ENCODE results near the gene ATP6V0A4.
"Not testable (repeated sequence)": the region's sequence is repeated elsewhere in the genome, so short reads cannot be mapped to it uniquely, and the experiment has no call there.

ATP6V0A4 gene

DNA sequence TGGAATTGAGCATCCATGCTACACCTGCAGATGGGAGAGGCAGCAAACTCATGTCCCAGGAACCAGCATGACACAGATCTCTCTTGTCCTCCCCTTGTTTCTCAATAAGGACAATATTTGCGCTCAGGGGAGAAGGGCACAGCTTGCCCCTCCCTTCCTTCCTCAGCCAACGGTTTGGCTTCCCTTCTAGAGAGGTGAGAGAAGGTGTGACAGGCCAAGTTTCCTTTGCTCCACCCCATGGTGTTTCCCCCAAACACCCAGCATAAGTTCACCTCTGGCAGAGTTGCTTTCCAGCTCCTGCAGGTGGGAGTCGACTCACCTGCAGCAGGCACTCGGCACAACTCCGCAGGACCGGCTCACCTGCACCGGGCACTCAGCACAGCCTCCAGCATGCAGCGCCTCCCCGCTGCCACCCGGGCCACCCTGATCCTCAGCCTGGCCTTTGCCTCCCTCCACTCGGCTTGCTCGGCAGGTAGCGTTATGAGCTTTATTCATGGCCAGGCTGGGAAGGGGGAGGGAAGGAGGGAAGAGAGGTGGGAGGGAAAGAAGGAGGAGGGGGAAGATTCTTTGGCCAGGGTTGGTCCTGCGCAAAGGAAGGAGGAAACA lies at the start of gene ATP6V0A4, which contains the start of gene TMEM213:
ATP6V0A4 (minus strand) TSS at position 482 of the 606 bp plus-strand sequence. CDS start 26,949 bp downstream, outside the sequence.
TMEM213 (plus strand) TSS at position 280 of the 606 bp plus-strand sequence; CDS start at position 391, 111 bp downstream.
- DNase-seq (ENCODE audit: low read depth in 1 of 2, low spot score in 1 of 2) = no peak

DNA sequence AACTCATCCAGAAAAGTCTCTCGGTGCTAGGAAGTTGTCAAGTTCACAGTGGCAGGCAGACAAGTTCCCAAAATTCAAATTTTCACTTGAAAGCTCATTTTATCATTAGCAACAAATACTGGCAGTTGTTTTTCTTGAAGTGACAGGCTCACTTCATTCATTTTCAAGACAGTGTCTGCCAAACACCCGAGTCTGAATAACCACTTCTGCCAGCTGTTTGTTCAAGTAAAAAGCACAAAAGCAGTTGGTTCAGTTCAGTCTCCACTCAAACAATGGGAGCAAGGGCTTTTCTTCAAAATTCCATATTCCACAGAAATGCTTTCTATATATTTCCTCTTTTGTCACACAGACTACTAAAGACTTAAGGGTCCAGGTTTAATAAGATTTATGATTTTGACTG lies 47.7 kb upstream of the ATP6V0A4 start:
- no peak for DNase-seq (ENCODE audit: low read depth in 1 of 2, low spot score in 1 of 2)

DNA sequence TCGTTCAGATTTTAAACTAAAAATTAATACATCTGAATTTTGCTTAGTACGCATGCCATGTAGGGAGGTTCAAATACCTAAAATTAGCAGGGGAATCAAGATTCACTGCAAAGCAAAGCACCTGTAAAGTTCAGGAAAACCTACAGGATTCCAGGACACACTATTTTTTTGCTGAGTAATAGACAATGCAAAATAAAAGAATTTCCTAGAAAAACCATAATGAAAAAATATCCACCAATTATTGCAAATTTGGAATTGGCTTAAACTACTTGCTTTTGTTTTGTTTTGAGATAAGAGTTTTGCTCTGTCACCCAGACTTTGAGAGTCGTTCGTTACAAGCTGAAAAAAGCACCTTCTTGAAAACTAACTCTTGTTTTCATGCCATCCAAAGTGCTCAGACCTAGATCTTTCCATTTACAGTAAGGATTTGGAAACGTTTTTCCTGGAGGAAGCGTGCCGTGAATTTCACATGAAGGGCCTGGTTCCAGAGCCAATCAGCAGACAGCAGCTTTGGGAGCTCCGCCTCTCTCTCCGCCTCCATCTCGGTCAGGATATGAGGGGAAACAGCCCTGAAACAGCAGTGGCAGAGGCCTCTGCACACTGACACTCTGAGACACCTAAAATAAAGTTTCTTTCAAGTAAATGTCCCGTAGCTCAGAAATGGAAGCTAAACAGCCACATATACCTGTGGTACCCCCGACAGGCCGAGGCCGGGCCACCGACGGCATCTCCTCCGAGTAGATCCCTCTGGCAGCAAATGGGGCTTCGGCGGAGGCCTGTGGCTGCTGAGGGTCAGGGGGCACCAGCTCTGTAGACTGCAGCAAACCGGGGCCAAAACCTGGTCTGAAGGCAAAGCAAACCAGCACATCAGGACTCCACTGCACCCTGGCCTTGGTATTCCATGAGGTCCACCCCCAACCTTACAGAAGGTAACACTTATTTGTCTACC lies 45.9 kb upstream of the ATP6V0A4 start:
- no peak for DNase-seq (ENCODE audit: low read depth in 1 of 2, low spot score in 1 of 2)

DNA sequence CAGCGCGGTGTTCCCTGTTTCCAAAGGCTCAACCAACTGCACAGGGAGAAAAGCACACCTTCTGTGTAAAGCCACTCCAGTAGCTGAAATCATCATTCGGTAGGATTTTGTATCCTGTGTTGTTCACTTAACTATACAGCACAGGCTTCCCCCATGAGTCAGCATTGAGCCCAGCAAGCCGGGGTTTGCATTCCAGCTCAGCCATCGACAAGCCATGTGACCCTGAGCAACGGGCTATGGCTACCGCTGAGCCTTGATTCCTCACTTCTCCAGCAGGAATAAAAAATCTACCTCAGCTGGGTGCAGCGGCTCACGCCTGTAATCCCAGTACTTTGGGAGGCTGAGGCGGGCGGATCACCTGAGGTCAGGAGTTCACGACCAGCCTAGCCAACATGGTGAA lies 44.1 kb upstream of the ATP6V0A4 start:
- DNase-seq (ENCODE audit: low read depth in 1 of 2, low spot score in 1 of 2) = no peak

DNA sequence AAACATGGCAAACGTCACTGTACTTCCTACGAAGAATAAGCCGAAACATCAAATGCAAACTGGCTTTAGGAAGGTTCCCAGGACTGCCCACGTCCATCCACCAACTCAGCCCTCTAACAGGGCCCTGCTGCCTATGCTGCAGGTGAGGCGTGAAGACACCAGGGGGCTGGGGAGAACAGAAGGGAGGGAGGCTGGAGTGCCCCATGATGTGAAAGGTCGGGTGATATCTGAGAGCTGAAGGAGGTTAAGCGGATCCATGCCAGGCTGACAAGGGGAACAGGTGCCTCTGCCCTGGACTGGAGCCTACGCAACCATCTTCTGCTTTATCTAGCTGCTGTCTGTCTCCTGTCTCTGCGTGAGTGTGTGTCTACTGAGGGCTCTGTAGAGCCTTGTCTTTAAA lies 40.2 kb upstream of the ATP6V0A4 start:
- no peak for DNase-seq (ENCODE audit: low read depth in 1 of 2, low spot score in 1 of 2)

DNA sequence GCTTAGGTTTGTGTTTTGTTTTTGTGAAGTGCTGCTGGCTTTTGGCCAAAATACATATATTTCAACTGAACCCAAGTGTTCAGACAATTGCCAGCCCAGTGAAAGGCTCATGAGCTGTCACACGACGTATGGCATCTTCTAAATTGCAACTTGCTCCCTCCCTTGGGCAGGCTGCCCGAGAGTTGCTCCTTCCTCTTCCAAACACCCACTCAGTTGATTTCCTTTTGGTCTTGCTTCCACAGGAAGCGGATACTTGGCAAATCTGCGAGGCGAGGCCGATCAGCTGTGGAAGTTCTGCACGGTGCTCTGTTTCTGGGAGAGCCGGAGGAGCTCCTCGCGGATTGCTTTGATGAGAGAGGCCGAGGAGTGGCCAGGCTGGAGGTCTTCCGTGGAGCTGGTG lies 39.6 kb upstream of the ATP6V0A4 start:
- DNase-seq (ENCODE audit: low read depth in 1 of 2, low spot score in 1 of 2) = no peak

DNA sequence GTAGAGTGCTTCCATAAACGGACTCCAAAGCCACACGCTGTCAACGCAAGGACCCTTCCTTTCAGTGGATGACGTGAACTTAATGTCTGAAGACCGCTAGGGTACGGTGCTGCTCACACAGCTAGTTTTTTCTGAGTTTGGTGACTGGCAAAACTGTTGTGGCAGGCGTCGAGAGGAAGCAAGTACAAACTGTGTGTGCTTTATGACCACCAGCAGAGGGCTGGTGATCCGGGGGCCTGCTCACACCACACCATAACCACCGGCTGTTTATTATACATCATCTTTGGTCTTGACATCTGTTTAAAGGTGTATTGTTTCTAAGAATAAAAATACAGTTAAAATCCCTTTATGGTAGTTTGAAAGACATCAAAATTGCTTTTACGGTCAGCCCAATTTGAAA lies 37.1 kb upstream of the ATP6V0A4 start:
- DNase-seq (ENCODE audit: low read depth in 1 of 2, low spot score in 1 of 2) = no peak

DNA sequence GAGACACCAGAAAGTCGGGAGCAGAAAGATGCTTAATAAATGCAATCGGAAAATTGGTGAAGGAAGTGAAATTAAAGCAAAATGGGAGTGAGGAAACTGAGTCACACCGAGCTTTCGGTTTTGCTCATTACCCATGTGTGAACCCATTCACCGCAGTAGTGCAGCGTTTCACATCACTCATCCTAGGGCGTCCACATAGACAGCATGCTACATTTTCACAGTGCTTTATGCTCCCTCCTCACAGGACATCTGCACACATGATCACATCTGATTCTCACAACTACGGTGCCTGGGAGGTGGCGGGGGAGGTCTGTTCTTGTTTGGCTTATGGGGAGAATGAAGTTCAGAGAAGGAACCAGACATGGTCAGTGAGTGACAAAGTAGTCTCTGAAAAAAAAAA lies 36.6 kb upstream of the ATP6V0A4 start:
- DNase-seq (ENCODE audit: low read depth in 1 of 2, low spot score in 1 of 2) = no peak

DNA sequence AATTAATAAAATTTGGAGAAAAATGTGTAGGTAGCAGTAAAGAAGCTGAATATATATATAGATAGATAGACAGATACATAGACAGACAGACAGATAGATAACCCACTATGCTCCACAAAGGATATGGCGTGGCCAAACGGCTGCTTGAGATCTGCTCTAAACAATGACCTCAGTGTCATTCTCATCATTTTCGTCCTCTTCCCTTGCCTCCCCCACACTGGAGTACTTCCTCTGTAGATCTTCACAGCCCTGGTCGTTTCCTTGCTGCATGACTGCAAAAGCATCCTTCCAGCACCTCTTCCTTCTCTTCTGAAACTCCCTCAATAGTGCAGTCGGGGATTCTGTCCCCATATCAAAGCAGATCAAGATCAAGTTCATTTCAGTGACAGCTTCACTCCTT lies 35.6 kb upstream of the ATP6V0A4 start:
- no peak for DNase-seq (ENCODE audit: low read depth in 1 of 2, low spot score in 1 of 2)

DNA sequence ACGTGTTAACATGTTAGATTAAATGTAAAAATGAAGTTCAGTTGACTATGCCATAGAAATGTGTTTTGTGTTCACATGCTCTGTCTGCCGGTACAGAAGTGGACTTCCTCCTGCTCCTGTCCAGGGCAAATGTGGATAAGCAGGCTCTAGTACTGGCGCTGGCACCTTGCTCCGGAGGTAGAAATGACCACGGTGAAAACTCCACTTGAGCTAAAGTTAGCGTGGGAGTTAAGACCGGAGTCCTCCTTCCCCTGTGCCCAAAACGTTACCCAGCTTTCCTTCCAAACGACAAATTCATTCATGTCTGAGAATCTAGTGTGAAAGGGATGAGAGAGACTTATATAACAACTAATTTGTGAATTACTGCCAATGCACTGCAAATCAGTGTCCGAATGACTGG lies 35.0 kb upstream of the ATP6V0A4 start:
- no peak for DNase-seq (ENCODE audit: low read depth in 1 of 2, low spot score in 1 of 2)

DNA sequence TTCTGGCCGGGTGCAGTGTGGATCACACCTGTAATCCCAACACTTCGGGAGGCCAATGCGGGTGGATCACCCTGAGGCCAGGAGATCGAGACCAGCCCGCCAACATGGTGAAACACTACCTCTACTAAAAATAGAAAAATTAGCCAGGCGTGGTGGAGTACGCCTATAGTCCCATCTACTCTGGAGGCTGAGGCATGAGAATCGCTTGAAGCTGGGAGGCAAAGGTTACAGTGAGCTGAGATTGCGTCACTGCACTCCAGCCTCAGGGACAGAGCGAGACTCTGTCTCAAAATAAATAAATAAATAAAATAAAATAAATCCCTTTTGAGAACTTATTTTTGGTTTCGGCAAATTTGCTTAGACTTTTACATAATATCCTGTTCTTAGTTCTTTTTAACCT lies 31.3 kb upstream of the ATP6V0A4 start:
- no peak for DNase-seq (ENCODE audit: low read depth in 1 of 2, low spot score in 1 of 2)

DNA sequence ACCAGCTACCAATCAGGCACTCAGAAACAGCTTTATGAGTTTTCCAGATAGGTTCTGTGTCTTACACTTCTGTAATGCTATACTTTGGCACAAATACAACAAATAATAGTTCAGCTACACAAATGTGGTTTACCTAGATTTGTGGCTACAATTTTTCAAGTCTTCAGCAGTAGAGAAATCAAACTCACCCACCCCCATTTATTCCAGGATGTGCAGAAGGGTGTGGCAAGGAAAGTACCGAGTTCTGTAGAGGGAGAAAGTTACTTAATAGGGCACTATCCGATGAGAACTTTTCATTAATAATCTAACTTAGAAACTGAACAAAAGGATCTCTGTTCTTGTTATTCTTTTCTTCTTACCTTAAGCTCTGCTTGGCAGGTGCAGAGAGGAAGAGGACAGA lies 30.3 kb upstream of the ATP6V0A4 start:
- no peak for DNase-seq (ENCODE audit: low read depth in 1 of 2, low spot score in 1 of 2)

DNA sequence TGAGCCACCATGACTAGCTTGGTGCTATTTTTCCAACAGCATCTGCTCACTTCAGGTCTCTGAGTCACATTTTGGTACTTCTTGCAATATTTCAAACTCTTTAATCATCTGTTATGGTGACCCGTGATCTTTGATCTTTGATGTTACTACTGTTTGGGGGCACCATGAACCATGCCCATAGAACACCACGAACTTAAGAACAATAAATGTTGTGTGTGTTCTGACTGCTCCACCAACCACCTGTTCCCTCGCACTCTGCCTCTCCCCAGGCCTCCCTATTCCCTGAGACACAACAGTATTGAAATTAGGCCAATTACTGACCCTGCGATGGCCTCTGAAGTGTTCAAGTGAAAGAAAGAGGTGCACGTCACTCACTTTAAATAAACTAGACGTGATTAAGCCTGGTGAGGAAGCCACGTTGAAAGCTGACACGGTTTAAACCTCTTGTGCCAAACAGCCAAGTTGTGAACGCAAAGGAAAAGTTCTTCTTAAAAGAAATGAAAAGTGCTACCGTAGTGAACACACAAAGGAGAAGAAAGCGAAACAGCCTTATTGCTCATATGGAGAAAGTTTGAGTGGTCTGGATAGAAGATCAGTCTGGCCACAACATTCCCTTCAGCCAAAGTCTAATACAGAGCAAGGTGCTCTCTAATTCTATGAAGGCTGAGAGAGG lies 27.2 kb upstream of the ATP6V0A4 start:
- no peak for DNase-seq (ENCODE audit: low read depth in 1 of 2, low spot score in 1 of 2)

DNA sequence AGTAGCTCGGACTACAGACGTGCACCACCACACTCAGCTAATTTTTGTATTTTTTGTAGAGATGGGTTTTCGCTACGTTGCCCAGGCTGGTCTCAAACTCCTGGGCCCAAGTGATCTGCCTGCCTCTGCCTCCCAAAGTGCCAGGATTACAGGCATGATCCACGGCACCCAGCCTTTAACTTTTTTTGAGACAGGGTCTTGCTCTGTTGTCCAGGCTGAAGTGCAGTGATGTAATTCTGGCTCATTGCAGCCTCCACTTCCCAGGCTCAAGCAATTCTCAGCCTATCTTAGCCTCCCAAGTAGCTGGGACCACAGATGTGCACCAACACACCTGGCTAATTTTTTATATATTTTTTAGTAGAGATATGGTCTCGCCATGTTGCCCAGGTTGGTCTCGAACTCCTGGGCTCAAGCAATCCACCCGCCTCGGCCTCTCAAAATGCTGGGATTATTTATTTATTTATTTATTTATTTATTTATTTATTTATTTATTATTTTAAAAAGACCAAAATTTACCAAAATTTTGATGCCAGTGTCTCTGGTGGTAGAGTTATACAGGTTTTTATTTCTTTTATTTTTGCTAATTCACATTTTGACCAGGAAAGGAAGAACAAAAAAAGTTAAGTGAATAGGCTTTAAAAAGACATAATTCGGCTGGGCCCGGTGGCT lies 25.0 kb upstream of the ATP6V0A4 start:
- no peak for DNase-seq (ENCODE audit: low read depth in 1 of 2, low spot score in 1 of 2)

DNA sequence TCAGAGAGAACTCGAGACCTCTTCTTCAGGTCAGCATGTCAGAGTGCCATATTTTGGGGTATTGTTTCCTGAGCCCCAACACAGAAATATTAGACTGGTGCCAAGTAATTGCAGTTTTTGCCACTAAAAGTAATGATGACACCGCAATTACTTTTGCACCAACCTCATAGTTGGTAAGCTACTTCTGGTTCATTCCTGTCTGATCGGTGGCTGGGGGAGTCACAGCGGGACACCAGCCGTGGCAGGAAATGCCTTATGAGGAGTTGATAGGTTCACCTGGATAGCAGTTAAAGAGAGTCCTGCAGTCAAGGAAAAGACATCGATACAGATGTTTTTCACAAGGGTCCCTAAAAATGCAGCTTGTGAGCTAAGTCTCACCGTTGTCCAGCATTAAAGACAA lies 23.9 kb upstream of the ATP6V0A4 start:
- DNase-seq (ENCODE audit: low read depth in 1 of 2, low spot score in 1 of 2) = no peak

DNA sequence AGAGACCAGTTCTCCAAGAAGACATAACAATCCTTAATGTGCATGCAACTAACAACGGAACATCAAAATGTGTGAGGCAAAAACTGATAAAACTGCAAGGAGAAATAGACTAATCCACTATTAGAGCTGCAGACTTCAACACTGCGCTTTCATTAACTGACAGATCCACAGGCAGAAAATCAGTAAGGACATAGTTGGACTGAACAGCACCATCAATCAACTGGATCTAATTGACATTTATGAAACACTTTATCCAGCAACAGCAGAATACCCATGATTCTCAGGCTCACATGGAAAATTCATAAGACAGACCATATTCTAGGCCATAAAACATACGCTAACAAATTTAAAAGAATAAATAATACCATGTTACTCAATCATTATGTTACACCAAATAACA lies 21.6 kb upstream of the ATP6V0A4 start:
- no peak for DNase-seq (ENCODE audit: low read depth in 1 of 2, low spot score in 1 of 2)

DNA sequence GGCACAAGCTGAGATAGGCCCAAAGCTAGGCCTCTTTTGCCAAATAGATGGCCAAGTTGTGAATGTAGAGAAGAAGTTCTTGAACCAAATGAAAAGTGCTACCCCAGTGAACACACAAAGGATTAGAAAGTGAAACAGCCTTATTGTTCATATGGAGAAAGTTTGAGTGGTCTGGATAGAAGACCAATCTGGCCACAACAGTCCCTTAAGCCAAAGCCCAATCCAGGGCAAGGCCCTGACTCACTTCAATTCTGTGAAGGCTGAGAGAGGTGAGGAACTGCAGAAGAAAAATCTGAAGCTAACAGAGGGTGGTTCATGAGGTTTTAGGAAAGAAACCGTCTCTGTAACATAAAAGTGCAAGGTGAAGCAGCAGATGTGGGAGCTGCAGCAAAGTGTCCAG lies 18.7 kb upstream of the ATP6V0A4 start:
- no peak for DNase-seq (ENCODE audit: low read depth in 1 of 2, low spot score in 1 of 2)

DNA sequence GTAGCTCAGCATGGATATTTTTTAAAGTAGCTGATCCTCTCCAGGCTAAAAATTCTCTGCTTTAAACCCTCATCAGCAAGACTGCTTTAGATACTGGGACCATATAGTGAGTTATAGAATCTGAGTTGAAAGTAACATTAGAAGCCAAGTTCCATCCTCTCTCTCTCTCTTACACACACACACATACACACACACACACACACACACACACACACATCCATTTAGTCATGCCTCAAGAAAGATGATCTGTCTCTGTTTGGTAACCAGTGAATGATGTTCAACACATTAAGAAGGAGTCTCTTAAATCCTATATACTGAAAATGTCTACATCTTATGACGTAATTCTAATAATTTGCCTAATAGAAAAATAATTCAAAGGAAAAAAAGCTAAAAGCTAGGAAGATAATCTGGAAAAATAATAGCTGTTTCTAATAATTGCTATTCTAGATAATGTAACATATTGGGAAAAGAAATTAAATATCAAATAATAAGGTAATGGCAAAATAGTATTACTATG lies 16.9 kb upstream of the ATP6V0A4 start:
- no peak for DNase-seq (ENCODE audit: low read depth in 1 of 2, low spot score in 1 of 2)

DNA sequence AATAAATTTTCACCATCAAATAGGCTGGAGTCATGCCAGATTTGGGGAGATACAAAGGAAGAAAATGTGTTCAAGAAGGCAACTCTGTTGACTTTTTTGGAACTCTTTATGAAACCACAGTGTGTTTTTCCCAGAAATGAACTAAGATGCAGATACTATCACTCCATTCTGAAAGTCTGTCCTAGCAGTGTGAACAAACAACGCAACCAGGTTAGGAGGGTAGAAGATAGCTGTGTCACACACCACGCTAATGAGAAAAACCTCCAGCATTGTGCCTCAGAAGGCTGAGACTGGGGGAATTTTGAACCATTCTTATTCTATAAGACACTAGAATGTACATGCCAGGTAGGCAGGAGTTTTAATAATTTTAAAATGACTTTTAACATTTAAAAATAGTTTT lies 15.9 kb upstream of the ATP6V0A4 start:
- DNase-seq (ENCODE audit: low read depth in 1 of 2, low spot score in 1 of 2) = no peak

DNA sequence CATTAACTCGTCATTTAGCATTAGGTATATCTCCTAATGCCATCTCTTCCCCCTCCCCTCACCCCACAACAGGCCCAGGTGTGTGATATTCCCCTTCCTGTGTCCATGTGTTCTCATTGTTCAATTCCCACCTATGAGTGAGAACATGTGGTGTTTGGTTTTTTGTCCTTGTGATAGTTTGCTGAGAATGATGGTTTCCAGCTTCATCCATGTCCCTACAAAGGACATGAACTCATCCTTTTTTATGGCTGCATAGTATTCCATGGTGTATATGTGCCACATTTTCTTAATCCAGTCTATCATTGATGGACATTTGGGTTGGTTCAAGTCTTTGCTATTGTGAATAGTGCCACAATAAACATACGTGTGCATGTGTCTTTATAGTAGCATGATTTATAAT lies 13.3 kb upstream of the ATP6V0A4 start:
- DNase-seq (ENCODE audit: low read depth in 1 of 2, low spot score in 1 of 2) = not testable (repeated sequence)

DNA sequence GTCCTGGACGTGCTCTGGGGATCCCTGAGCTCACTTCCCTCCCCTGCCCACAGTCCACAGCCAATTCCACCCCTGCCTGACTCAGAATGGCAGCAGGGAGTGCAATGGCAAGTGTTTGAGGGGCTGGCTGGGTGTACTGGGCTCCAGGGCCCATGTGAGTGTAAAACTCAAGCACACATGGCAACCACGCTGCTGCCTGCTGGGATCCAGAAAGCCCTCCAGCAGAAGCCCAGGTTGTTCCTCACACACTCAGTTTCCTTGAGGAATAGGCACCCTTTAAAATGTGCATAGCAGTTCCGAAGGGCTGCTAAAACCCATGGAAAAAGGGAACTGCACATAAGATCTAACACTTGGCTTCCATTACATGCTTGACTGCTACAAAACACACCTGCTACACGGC lies 11.3 kb upstream of the ATP6V0A4 start:
- no peak for DNase-seq (ENCODE audit: low read depth in 1 of 2, low spot score in 1 of 2)

Measured in activated CD4-positive, alpha-beta T cell treated with anti-CD3 and anti-CD28 coated beads, Interleukin-2, amount 50 U/mL, for 24 hours (primary cell).